Measurements from ENCODE around the gene SULT1A4.
"Not testable (repeated sequence)": the region's sequence is repeated elsewhere in the genome, so short reads cannot be mapped to it uniquely, and the experiment has no call there.

The SULT1A4 gene
- total RNA-seq: 0 reads per million in 9 experiments

DNA sequence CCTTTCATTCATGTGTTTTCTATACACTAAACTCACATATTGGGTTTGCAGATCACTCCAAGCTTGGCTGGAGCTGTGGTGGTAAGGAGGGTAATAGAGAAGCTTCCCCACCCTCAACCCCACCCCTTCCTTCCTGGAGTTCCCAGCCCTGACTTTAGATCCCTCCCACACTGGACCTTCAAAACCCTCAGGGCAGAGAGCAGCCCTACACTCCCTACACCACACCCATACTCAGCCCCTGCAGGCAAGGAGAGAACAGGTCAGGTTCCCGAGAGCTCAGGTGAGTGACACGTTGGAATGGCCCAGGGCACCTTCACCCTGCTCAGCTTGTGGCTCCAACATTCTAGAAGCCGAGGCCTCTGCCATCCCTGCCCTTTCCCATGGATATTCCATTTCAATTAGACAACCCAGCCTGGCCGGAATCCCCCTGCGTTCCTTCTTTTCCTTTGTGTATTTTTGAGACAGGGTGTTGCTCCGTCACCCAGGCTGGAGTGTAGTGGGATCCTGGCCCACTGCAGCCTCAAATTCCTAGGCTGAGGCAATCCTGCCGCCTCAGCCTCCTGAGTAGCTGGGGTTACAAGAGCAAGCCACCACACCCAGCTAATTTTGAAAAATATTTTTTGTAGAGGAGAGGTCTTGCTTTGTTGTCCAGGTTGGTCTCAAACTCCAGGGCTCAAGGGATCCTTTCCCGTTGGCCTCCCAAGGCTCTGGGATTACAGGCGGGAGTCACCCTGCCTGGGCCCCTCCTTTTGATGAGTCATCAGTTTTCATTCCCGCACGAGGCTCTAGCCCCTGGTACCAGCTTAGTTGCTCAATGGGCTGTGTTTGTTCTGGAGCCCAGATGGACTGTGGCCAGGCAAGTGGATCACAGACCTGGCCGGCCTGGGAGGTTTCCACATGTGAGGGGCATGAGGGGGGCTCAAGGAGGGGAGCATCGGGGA lies at the start of gene SULT1A4:
Gene SULT1A4 (plus strand): TSS at position 208 of the 941 bp plus-strand sequence. CDS start 1,473 bp downstream, outside the sequence.
- not testable (repeated sequence) for H3K9me3 Mint-ChIP-seq; H3K36me3 Mint-ChIP-seq (ENCODE audit: insufficient read depth); DNase-seq; H3K4me3 Mint-ChIP-seq; H3K27ac Mint-ChIP-seq; H3K4me1 Mint-ChIP-seq (ENCODE audit: low read depth in 2 of 2); H3K27me3 Mint-ChIP-seq; ATAC-seq (replicated peaks)

GRCh38 chr16:29423587-29423986 lies 36.1 kb upstream of the SULT1A4 start:
- ATAC-seq (replicated peaks); H3K4me1 Mint-ChIP-seq (ENCODE audit: low read depth in 2 of 2); H3K4me3 Mint-ChIP-seq; DNase-seq; H3K27me3 Mint-ChIP-seq; H3K27ac Mint-ChIP-seq; H3K36me3 Mint-ChIP-seq (ENCODE audit: insufficient read depth); H3K9me3 Mint-ChIP-seq: not testable (repeated sequence)

DNA sequence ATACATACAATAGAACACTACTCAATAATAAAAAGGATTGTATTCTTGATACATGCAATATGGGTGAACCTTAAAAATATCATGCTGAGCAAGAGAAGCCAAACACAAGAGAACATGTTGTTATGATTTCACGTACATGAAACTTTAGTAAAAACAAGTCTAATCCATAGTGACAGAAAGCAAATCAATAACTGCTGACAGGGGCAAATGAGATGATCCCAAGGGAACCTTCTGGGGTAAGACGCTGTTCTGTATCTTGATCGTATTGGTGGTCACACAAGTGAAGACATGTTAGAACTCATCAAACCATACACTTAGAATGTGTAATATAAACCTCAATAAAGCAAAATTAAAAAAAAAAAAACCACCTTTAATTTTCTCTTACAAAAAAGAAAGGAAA lies 34.3 kb upstream of the SULT1A4 start:
- not testable (repeated sequence) for ATAC-seq (replicated peaks); H3K4me3 Mint-ChIP-seq; H3K27ac Mint-ChIP-seq; H3K36me3 Mint-ChIP-seq (ENCODE audit: insufficient read depth); H3K27me3 Mint-ChIP-seq; H3K4me1 Mint-ChIP-seq (ENCODE audit: low read depth in 2 of 2); H3K9me3 Mint-ChIP-seq; DNase-seq

- H3K27me3 Mint-ChIP-seq; H3K4me1 Mint-ChIP-seq (ENCODE audit: low read depth in 2 of 2); H3K4me3 Mint-ChIP-seq; H3K27ac Mint-ChIP-seq; H3K9me3 Mint-ChIP-seq; DNase-seq; H3K36me3 Mint-ChIP-seq (ENCODE audit: insufficient read depth): not testable (repeated sequence)
- peak; percentile 8 for ATAC-seq (replicated peaks)
Measured at GRCh38 chr16:29453754-29454153, 6.0 kb upstream of the SULT1A4 start.

GRCh38 chr16:29454269-29454668 lies 5.4 kb upstream of the SULT1A4 start, which contains the start of the genes BOLA2 and SLX1B:
TSS of gene BOLA2 (minus strand) at chr16:29454351. CDS start at chr16:29454253, 98 bp downstream.
TSS of gene SLX1B (plus strand) at chr16:29454533.
- not testable (repeated sequence) for H3K27me3 Mint-ChIP-seq; H3K4me3 Mint-ChIP-seq; H3K4me1 Mint-ChIP-seq (ENCODE audit: low read depth in 2 of 2); H3K9me3 Mint-ChIP-seq; H3K27ac Mint-ChIP-seq; DNase-seq; H3K36me3 Mint-ChIP-seq (ENCODE audit: insufficient read depth)
- ATAC-seq (replicated peaks): peak; percentile 88

GRCh38 chr16:29454828-29455227 lies 4.9 kb upstream of the SULT1A4 start:
- H3K27me3 Mint-ChIP-seq; H3K4me3 Mint-ChIP-seq; H3K27ac Mint-ChIP-seq; DNase-seq; H3K4me1 Mint-ChIP-seq (ENCODE audit: low read depth in 2 of 2); H3K9me3 Mint-ChIP-seq; H3K36me3 Mint-ChIP-seq (ENCODE audit: insufficient read depth): not testable (repeated sequence)
- ATAC-seq (replicated peaks): peak; percentile 71

- not testable (repeated sequence) for H3K4me1 Mint-ChIP-seq (ENCODE audit: low read depth in 2 of 2); ATAC-seq (replicated peaks); DNase-seq; H3K27ac Mint-ChIP-seq; H3K36me3 Mint-ChIP-seq (ENCODE audit: insufficient read depth); H3K9me3 Mint-ChIP-seq; H3K27me3 Mint-ChIP-seq; H3K4me3 Mint-ChIP-seq
Measured at GRCh38 chr16:29457660-29458059, 2.1 kb upstream of the SULT1A4 start.

DNA sequence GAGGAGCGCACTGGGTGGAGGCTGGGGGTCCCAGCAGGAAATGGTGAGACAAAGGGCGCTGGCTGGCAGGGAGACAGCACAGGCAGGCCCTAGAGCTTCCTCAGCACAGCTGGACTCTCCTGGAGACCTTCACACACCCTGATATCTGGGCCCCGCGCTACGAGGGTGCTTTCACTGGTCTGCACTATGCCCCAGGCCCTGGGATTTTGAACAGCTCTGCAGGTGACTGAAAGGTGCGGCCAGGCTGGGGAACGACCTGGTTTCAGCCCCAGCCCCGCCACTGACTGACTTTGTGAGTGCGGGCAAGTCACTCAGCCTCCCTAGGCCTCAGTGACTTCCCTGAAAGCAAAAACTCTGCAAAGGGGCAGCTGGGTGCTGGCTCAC lies 926 bp downstream of the SULT1A4 start:
- not testable (repeated sequence) for H3K4me3 Mint-ChIP-seq; H3K36me3 Mint-ChIP-seq (ENCODE audit: insufficient read depth); H3K9me3 Mint-ChIP-seq; H3K4me1 Mint-ChIP-seq (ENCODE audit: low read depth in 2 of 2); DNase-seq; ATAC-seq (replicated peaks); H3K27me3 Mint-ChIP-seq; H3K27ac Mint-ChIP-seq

DNA sequence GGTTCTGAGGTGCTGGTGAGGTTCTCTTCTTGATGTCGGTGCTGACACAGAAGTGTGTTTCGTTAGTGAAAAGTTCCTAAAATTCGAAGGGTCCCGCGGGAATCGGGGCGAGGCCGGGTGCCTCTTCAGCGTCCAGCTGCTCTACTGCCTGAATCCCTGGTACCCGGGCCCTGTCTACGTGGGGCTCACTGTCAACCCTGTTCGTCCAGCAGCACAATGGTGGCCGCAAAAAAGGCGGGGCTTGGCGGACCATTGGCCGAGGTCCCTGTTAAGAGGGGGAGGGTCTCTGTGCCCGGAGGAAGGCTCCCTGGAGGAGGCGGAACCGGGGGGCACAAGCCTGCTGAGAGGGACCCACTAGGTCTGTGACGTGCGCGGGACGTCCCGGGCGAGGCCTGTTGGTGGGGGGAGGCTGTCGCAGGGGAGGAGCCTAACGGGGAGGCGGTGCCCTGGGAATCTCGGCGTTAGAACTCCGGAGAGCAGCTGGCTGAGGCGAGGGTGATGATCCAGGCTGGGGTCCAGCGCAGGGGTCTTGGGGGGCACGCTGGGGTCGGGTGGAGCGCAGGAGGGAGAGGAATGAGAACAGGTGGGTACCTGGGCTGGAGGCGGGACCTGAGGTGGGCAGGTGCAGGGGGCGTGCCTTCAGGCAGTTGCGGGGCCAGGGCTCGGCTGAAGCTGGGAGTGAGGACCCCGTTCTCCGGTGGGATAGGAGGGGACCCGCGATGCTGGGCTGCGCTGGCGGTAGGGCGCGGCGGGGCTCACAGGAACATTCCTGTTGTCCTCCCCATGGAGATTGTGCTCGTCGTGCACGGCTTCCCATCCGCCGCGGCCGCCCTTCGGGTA lies 6.5 kb downstream of the SULT1A4 start:
- H3K36me3 Mint-ChIP-seq (ENCODE audit: insufficient read depth); DNase-seq; H3K27ac Mint-ChIP-seq; H3K9me3 Mint-ChIP-seq; H3K4me1 Mint-ChIP-seq (ENCODE audit: low read depth in 2 of 2); H3K27me3 Mint-ChIP-seq; H3K4me3 Mint-ChIP-seq: not testable (repeated sequence)
- ATAC-seq (replicated peaks): peak; percentile 63

DNA sequence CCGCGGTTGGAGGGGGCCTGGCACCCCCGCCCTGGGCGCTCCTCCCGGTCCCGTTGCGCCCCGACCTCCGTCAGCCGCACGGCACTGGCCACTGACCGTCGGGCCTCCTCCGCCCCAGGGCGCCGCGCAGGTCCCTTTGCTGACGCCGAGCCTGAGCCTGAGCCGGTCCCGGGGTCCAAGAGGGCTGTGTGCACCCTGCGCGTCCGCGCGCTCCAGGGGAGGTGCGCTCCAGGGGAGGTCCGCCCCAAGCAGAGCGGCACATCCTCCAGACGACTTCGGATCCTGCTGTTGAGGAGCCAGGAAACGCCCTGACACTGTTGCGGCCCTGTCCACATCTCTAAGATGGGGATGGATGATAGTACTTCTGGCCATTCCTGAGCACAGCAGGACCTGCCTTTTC lies 7.2 kb downstream of the SULT1A4 start:
- H3K9me3 Mint-ChIP-seq; H3K27ac Mint-ChIP-seq; H3K4me3 Mint-ChIP-seq; H3K27me3 Mint-ChIP-seq; H3K36me3 Mint-ChIP-seq (ENCODE audit: insufficient read depth); H3K4me1 Mint-ChIP-seq (ENCODE audit: low read depth in 2 of 2); DNase-seq: not testable (repeated sequence)
- peak; percentile 59 for ATAC-seq (replicated peaks)

GRCh38 chr16:29467654-29468366 lies 8.1 kb downstream of the SULT1A4 start:
- not testable (repeated sequence) for H3K4me3 Mint-ChIP-seq; H3K4me1 Mint-ChIP-seq (ENCODE audit: low read depth in 2 of 2); H3K27me3 Mint-ChIP-seq; H3K36me3 Mint-ChIP-seq (ENCODE audit: insufficient read depth); H3K27ac Mint-ChIP-seq; ATAC-seq (replicated peaks); H3K9me3 Mint-ChIP-seq; DNase-seq

DNA sequence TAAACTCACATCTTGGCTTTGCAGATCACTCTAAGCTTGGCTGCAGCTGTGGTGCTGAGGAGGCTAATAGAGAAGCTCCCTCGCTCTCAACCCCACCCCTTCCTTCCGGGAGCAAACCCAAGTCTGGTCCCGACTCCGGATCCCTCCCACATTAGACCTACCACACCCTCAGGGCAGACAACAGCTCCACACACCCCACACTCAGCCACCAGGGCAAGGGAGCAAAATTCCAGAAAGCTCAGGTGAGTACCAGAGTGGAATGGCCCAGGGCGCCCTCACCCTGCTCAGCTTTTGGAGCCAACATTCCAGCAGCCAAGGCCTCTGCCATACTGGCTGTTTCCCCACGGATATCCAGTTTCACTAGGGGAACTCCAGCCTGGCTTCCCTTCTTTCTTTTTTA lies 9.9 kb downstream of the SULT1A4 start:
- H3K27ac Mint-ChIP-seq; H3K36me3 Mint-ChIP-seq (ENCODE audit: insufficient read depth); H3K9me3 Mint-ChIP-seq; H3K27me3 Mint-ChIP-seq; H3K4me1 Mint-ChIP-seq (ENCODE audit: low read depth in 2 of 2): not testable (repeated sequence)
- DNase-seq: peak; percentile 12 to 19 (median 18)
- ATAC-seq (replicated peaks): peak; percentile 68
- peak overlapping the region; percentile 40 to 43 for H3K4me3 Mint-ChIP-seq

- H3K27ac Mint-ChIP-seq; H3K4me1 Mint-ChIP-seq (ENCODE audit: low read depth in 2 of 2); H3K36me3 Mint-ChIP-seq (ENCODE audit: insufficient read depth); H3K9me3 Mint-ChIP-seq; H3K4me3 Mint-ChIP-seq; H3K27me3 Mint-ChIP-seq; DNase-seq: not testable (repeated sequence)
- peak; percentile 59 for ATAC-seq (replicated peaks)
Measured at GRCh38 chr16:29472065-29472464, 12.4 kb downstream of the SULT1A4 start.
